GM21619 (cell line): ENCODE results near the gene MYL5.
"Not testable (repeated sequence)": the region's sequence is repeated elsewhere in the genome, so short reads cannot be mapped to it uniquely, and the experiment has no call there.

Experiments used
- ATAC-seq: cut with Tn5 transposase; IDR thresholded peaks from one replicate; pipeline ENCODE4 v1.9.1; 2021; ENCODE audit not compliant: unreplicated experiment

MYL5 gene

GRCh38 chr4:656436-657337, 17.7 kb upstream of the MYL5 start:
- ATAC-seq, result no peak

- ATAC-seq, result no peak
These were observed 17.0 kb upstream of the MYL5 start for GRCh38 chr4:657338-657833.

GRCh38 chr4:657834-658667, 16.3 kb upstream of the MYL5 start:
- ATAC-seq, result no peak

DNA sequence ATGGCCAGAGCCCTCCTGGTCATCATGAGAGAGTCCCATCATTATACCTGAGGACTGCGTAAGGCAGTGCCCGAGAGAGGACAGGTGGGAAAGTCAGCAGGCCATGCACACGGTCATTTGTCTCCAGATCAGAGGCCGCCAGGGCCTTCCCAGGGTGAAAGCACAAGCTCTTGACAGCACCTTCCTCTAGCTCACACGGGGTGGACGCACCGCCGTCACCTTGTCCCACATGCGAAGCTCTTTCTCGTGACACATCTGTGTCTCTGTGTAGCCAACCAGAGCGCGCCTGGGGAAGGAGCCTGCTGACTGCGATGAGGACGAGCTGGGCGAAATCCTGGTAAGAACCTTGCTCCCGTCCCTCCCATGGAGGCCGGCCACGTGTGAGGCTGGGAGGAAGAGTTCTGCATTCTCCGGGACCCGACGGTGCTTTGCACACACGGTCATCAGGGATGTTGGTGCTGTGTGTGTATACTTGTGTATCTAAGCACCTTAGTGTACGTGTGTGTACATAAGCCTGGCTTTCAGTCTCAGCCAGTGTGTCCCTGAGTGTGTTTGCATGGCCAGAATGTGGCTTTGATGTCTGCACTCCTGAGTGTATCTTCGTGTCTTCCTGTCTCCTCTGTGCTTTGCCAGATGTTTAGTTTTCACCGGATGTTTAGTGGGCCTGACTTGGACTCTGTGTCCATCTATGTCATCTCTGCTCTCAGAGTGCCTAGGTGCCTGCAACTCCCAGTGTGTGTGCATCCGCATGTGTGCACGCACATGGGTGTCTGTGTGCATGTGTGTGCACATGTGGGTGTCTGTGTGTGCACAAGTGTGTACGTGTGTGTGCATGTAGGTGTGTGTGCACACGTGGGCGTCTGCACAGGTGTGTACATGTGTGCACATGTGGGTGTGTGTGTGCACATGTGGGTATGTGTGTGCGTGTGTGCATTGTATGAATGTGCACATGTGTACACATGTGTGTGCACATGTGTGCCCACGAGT, 15.4 kb upstream of the MYL5 start:
- no peak for ATAC-seq

GRCh38 chr4:659851-660250, 14.5 kb upstream of the MYL5 start:
- ATAC-seq, result no peak

DNA sequence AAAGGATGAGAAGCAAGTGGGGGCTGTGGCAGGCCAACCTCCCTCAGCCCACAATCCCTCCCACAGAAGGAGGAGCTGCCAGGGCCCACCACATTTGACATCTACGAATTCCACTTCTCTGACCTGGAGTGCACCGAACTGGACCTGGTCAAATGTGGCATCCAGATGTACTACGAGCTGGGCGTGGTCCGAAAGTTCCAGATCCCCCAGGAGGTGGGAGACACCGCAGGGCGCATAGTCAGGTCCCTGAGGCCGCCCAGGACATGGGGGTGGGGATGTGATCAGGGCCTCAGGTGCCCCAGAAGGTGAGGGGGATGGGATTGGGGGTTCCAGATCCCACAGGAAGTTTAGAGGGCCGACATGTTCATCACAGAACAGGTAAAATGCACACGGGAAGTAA, 13.9 kb upstream of the MYL5 start:
- ATAC-seq, result no peak

DNA sequence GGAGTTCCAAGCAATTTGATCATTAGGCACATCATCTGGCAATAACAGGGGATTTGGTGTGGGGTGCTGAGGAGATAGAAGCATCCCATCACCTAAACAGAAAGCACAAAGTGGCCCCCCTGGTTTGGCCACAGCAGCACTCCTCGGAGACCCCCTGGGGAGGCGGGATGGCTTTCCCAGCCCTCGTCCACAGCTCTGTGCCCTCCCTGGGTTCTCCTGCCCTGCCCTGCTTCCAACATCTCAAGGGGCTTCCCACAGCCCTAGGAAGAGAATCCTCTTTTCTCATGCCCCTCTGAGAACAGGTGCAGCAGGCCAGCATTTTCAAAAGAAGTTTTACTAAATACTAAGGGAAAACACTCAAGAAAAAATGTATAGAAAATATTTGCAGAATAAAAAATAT, 13.1 kb upstream of the MYL5 start:
- no peak for ATAC-seq

DNA sequence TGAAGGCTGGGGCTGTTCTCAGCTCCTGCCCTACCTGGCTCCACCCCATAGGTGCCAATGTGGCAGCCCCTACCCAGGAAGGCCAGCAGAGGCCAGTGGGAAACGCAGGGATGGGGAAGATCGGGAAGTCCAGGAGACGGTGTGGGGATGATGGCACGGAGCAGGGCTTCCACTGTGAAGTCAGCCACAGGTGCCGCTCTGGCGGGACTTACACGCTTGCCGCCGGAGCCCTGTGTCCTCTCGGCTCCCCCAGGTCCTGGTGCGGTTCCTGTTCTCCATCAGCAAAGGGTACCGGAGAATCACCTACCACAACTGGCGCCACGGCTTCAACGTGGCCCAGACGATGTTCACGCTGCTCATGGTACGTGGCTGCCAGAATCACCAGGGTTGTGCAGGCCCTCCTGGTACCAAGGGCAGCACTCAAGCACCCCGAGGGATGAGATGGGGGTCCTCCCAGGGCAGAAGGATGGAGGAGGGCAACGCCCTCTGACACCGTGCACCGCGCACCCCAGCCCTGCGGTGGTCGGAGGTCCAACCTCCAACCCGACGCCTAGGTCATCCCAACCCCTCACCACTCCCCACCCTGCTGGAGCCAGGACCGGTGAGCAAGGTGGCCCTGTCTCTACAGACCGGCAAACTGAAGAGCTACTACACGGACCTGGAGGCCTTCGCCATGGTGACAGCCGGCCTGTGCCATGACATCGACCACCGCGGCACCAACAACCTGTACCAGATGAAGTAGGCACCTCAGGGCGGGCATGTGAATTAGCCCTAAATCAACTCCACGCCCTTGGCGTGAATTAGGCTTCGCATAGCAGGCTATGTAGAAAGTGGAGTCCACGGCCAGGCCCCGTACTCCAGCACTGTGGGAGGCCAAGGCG, 12.2 kb upstream of the MYL5 start:
- ATAC-seq, result no peak

- no peak for ATAC-seq
These were observed 11.3 kb upstream of the MYL5 start for GRCh38 chr4:663046-663437.

DNA sequence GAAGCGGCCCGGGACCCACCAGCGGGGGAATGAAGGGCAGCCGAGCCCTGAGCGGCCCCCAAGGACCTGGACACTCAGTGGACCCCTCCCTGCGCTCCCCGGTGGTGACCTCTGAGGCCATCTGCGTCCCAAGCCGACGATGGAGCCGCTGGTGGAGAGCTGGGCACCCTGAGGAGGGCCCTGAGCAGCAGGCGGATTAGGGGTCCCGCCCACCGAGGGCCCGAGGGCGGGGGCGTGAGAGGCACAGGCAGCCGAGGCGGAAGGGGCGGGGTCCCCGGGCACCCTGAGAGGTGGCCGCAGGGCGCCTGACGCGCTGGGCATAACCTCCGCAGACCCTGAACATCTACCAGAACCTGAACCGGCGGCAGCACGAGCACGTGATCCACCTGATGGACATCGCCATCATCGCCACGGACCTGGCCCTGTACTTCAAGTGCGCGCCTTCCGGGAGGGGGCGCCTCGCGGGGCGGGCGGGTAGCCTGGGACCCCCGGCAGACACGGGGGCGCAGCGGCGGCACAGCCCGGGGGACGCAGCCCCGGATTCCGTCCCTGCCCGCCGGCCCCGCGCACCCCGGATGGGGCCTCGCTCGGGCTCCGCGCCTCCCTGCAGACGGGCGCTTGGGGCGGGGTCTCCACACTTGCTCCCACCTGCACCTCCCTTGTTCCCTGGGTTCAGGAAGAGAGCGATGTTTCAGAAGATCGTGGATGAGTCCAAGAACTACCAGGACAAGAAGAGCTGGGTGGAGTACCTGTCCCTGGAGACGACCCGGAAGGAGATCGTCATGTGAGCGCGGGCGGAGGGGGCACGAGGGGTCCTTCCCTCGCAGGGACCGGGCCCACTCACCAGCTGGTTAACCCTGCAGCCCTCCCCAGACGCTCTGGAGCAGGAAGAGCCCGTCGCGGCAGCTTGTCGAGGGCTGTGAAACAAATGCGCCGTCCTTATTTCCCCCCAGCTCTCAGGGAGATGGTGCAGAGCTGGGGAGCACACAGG, 10.6 kb upstream of the MYL5 start:
- ATAC-seq, result peak; percentile 68

DNA sequence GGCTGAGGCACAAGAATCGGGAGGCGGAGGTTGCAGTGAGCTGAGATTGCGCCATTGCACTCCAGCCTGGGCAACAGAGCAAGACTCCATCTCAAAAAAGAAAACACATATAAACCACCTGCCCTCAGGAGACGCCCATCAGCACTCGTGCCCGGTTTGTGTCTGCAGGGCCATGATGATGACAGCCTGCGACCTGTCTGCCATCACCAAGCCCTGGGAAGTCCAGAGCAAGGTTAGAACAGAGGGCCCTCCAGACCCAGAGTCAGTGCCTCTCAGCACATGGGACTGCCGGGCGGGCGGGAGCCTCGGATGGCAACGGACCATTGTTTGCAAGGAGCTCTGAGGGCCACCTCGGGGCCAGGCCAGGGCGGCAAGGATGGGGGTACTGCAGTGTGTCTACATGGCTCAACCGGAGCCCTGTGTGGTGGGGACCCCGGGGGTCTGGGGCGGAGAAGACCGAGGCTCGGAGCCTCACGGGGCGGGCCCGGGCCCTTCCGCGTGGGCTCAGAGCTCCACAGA, 9.6 kb upstream of the MYL5 start:
- no peak for ATAC-seq

- ATAC-seq, result no peak
These were observed 9.0 kb upstream of the MYL5 start for GRCh38 chr4:665381-665750.

GRCh38 chr4:665751-666435, 8.4 kb upstream of the MYL5 start:
- ATAC-seq, result no peak

DNA sequence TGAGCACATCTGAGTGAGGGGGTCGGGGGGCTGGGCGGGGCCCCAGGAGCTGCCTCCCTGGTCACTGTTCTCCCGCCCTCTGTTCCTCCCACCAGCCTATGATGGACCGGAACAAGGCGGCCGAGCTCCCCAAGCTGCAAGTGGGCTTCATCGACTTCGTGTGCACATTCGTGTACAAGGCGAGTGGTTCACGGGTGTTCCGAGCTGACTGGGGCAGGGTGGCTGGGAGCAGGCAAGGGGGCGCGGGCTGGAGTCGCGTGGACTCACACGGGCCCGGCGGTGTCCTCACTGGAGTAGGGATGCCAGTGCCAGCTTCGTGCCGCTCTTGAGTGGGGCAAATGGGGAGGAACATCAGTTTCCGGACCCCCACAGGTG, 7.9 kb upstream of the MYL5 start:
- no peak for ATAC-seq

GRCh38 chr4:666822-667544, 7.4 kb upstream of the MYL5 start:
- ATAC-seq, result no peak

DNA sequence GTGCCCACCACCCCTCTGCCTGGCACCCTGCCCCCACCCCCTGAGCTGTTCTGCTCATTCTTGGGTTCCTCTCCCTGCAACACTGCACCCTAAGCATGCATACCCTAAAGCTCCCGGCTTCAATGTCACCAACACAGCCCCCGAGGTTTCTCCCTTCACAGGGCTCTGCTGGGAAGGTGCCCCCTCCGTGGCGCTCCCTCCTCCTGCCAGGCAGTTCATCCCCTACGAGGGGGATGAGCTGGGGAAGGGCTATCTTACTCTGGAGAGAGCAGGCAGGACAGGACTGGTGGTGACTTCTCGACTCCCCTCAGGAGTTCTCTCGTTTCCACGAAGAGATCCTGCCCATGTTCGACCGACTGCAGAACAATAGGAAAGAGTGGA, 6.8 kb upstream of the MYL5 start:
- no peak for ATAC-seq

DNA sequence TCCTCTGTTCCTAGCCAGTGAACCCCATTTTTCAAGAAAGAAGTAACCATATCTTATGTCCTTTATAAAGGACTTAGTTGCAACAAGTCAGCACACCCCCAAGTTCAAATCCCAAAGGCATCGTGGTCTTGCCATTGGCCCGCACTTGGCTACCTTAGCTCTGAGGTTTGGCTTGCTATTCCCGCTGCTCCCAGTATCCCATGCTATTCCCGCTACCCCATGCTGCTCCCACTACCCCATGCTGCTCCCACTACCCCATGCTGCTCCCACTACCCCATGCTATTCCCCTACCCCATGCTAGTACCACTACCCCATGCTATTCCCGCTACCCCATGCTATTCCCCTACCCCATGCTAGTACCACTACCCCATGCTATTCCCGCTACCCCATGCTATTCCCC, 6.1 kb upstream of the MYL5 start:
- ATAC-seq, result not testable (repeated sequence)
